Astrocyte of the cerebellum (primary cell): ENCODE measurements around the gene PARD3B.

ENCODE experiments used
- DNase-seq: peaks from one replicate; pipeline ENCODE4 v3.0.0-alpha.2; 2011; ENCODE audit warnings: low read depth
- H3K4me3 ChIP-seq: 2 replicates; pipeline ENCODE4 v1.5.1; 2011; ENCODE audit warnings: mild to moderate bottlenecking, low read depth, low read length, moderate library complexity
- CTCF ChIP-seq: IDR thresholded peaks from 2 replicates; pipeline ENCODE4 v1.5.1; 2012; ENCODE audit warnings: low read length, low read depth, moderate library complexity, mild to moderate bottlenecking; ENCODE audit errors: missing control alignments
- in situ Hi-C: cut with HindIII; loops from 2 replicates; pipeline ENCODE4 v1.10.0; 2017; ENCODE audit warnings: low sequenced_read_pairs

The PARD3B gene

GRCh38 chr2:205003288-205003687, 458.0 kb downstream of the PARD3B start:
- in situ Hi-C loops = no loop called here
- no peak for DNase-seq
- TF ChIP-seq CTCF = no peak

GRCh38 chr2:205010196-205010595, 464.9 kb downstream of the PARD3B start:
- in situ Hi-C loops = no loop called here
- DNase-seq = no peak
- no peak overlapping the region for H3K4me3 ChIP-seq
- TF ChIP-seq CTCF = no peak

More at GRCh38 chr2:205003288-205003687, 458.0 kb downstream of the PARD3B start:
- no peak overlapping the region for H3K4me3 ChIP-seq

GRCh38 chr2:205011031-205011430, 465.8 kb downstream of the PARD3B start:
- no peak for TF ChIP-seq CTCF
- DNase-seq = no peak
- no peak overlapping the region for H3K4me3 ChIP-seq
- in situ Hi-C loops = no loop called here

GRCh38 chr2:205012961-205013360, 467.7 kb downstream of the PARD3B start:
- in situ Hi-C loops = no loop called here
- DNase-seq = no peak
- H3K4me3 ChIP-seq = no peak overlapping the region
- no peak for TF ChIP-seq CTCF

- no peak for TF ChIP-seq CTCF
- no peak for DNase-seq
- in situ Hi-C loops = no loop called here
- H3K4me3 ChIP-seq = no peak overlapping the region
Measured at GRCh38 chr2:205013586-205013985, 468.3 kb downstream of the PARD3B start.

GRCh38 chr2:205014201-205014600, 468.9 kb downstream of the PARD3B start:
- no peak for DNase-seq
- H3K4me3 ChIP-seq = no peak overlapping the region
- TF ChIP-seq CTCF = no peak
- in situ Hi-C loops = no loop called here

- DNase-seq = no peak
- no peak overlapping the region for H3K4me3 ChIP-seq
- in situ Hi-C loops = no loop called here
- no peak for TF ChIP-seq CTCF
Measured at GRCh38 chr2:205017381-205017780, 472.1 kb downstream of the PARD3B start.
